ENCODE results near the gene NIPBL. TPM values are rescaled to one million over a fixed set of nuclear protein-coding genes. Genes with fewer than 3 reads are reported as not detected.

The NIPBL gene
- total and polyA plus RNA-seq, 8 donors: 48.8 to 80.2 (median 67.6) TPM

DNA sequence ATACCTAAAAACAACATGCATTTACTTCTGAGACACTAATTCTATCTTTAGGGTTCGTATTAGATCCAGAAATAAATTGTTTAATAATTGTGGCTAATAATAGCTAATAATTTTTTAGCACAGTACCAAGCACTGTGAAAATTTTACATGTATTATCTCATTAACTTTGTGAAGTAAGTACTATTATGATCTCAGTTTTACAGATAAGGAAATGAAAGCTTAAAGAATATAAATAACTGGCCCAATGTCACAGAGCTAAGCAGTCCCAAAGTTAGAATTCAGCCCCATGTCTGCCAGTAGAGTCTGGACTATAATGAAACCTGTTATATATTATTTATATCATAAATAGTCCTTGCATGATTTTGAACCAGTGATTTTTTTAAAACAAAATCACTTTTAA lies 163.3 kb downstream of the NIPBL start:
- TF ChIP-seq, protein P1, sequence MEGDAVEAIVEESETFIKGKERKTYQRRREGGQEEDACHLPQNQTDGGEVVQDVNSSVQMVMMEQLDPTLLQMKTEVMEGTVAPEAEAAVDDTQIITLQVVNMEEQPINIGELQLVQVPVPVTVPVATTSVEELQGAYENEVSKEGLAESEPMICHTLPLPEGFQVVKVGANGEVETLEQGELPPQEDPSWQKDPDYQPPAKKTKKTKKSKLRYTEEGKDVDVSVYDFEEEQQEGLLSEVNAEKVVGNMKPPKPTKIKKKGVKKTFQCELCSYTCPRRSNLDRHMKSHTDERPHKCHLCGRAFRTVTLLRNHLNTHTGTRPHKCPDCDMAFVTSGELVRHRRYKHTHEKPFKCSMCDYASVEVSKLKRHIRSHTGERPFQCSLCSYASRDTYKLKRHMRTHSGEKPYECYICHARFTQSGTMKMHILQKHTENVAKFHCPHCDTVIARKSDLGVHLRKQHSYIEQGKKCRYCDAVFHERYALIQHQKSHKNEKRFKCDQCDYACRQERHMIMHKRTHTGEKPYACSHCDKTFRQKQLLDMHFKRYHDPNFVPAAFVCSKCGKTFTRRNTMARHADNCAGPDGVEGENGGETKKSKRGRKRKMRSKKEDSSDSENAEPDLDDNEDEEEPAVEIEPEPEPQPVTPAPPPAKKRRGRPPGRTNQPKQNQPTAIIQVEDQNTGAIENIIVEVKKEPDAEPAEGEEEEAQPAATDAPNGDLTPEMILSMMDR (IDR thresholded peaks at IDR 0.05): no peak

DNA sequence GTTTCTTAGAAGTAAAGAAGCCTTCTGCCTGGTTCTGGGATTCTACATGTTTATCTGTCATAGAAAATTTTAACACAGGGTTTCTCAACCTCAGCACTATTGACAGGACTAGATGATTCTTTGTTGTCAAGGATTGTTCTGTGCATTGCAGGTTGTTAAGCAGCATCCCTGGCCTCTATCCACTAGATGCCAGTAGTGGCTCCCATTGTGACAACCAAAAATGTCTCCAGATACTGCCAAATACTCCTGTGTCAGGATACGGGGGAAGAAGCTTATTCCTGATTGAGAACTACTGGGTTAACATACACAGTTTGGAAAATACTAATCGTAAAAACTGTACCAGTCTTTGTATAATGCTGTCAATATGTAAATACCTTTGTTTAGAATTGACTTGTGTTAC lies 167.1 kb downstream of the NIPBL start:
- ATAC-seq (no peak), DNase-seq (no peak)
- TF ChIP-seq, protein P1 (IDR thresholded peaks at IDR 0.05): no peak
- Histone ChIP-seq H3K9me3 (no peaks in the 10 kb centered on the region), H3K27me3 (no peaks in the 10 kb centered on the region), H3K4me3 (no peak overlapping the region), H3K27ac (no peak overlapping the region), H3K36me3 (peaks cover 0 to 89% of the 10 kb centered on the region in 2 donors), H3K4me1 (no peaks in the 10 kb centered on the region)
- intact Hi-C loops (cut with DNase I): no loop called here

More for the DNA sequence above, 163.3 kb downstream of the NIPBL start:
- Histone ChIP-seq H3K4me1 (no peaks in the 10 kb centered on the region), H3K4me3 (no peak overlapping the region), H3K9me3 (no peaks in the 10 kb centered on the region), H3K27ac (no peak overlapping the region), H3K36me3 (peaks cover 0 to 67% of the 10 kb centered on the region in 2 donors), H3K27me3 (no peaks in the 10 kb centered on the region)
- DNase-seq: no peak
- intact Hi-C loops (cut with DNase I): no loop called here
- no peak for ATAC-seq

DNA sequence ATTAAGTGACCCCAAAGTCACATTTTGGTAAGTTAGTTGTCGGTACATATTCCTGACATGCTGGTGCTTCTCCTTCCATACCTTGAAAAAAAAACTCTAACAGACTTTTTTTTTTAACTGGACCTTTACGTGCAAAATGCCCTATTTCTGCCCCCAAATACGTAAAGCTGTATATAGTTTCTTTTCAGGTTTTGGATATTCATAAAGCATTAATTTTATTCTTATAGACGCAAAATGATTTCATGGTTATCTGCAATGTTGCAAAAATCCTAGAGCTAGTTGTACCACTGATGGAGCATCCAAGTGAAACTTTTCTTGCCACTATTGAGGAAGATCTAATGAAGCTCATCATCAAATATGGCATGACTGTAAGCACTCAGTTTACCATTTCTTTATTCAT lies 167.6 kb downstream of the NIPBL start:
- Histone ChIP-seq H3K4me3 (no peak overlapping the region), H3K4me1 (no peaks in the 10 kb centered on the region), H3K9me3 (no peaks in the 10 kb centered on the region), H3K36me3 (peaks cover 0 to 89% of the 10 kb centered on the region in 2 donors), H3K27ac (no peak overlapping the region), H3K27me3 (no peaks in the 10 kb centered on the region)
- TF ChIP-seq, protein P1 (IDR thresholded peaks at IDR 0.05): no peak
- no peak for DNase-seq
- no peak for ATAC-seq
- intact Hi-C loops (cut with DNase I): no loop called here

DNA sequence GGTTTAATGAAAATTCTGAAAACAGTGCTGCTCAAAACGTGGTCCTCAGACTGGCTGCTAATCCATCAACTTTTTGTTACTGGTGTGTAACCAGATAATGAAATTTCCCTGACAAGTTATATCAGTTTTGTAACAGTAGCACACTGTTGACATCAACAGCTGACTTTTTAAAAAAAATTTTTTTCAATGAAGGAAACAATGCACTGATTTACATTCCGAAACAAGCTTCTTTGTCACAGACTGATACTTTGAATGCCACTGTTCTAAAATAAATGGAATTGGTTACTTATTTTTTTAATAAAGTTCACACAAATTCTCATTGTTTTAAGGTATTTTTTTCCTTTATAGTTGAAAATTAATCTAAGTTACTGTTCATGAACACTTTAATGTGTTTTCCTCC lies 169.1 kb downstream of the NIPBL start:
- TF ChIP-seq, protein P1 (IDR thresholded peaks at IDR 0.05): no peak
- no peaks in the 10 kb centered on the region for H3K9me3 ChIP-seq
- no peak overlapping the region for H3K4me3 ChIP-seq
- H3K36me3 ChIP-seq: peaks cover 0 to 97% of the 10 kb centered on the region in 2 donors
- intact Hi-C loops (cut with DNase I): no loop called here
- DNase-seq (no peak), ATAC-seq (no peak)
- no peaks in the 10 kb centered on the region for H3K27me3 ChIP-seq
- no peak overlapping the region for H3K27ac ChIP-seq
- H3K4me1 ChIP-seq: no peaks in the 10 kb centered on the region

DNA sequence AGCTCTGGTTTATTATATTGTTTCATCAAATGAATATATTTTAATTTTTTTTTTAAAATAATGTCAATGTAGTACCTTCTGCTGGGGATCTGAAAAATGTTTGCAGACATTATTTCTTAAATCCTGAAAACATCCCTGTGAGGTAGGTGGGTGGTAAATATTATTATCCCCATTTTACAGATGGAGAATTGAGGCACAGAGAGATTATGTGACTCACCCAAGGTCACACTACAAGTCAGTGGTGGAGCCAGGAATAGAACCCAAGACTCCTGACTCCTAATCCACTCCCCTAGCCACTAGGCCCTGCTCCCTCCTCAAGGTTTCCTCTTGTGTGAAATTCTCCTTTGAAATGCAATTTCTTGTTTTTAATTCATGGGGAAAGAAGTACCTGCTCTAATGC lies 171.4 kb downstream of the NIPBL start:
- no peak overlapping the region for H3K4me3 ChIP-seq
- TF ChIP-seq, protein P1 (IDR thresholded peaks at IDR 0.05): no peak
- intact Hi-C loops (cut with DNase I): no loop called here
- no peak overlapping the region for H3K27ac ChIP-seq
- H3K36me3 ChIP-seq: peaks cover 0 to 100% of the 10 kb centered on the region in 2 donors
- H3K9me3 ChIP-seq: no peaks in the 10 kb centered on the region
- no peak for ATAC-seq
- no peak for DNase-seq
- H3K4me1 ChIP-seq: no peaks in the 10 kb centered on the region
- H3K27me3 ChIP-seq: no peaks in the 10 kb centered on the region

All from left lung (tissue), 10 donors.